GM21528 (cell line): ENCODE results near the gene NF2.

Experiments
- ATAC-seq: cut with Tn5 transposase; IDR thresholded peaks from one replicate; pipeline ENCODE4 v1.9.1; 2021; ENCODE audit warnings: mild to moderate bottlenecking, moderate library complexity; ENCODE audit not compliant: unreplicated experiment, low FRiP score

The NF2 gene

DNA sequence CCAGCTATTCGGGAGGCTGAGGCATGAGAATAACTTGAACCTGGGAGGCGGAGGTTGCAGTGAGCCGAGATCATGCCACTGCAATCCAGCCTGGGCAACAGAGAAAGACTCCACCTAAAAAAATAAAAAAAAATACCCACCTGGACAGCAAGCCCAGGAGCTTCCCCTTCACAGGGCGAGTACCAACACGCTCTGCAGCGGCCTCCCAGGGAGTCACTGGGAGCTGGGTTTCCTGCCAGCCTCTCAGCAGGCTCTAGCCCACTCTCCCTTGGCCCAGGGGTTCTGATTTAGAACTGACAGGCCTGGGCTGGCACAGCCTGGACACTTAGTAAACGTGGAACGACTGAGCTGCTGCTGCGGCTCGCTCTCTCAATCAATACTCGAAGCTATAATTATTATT is 114.4 kb downstream of the NF2 start:
- no peak for ATAC-seq

GRCh38 chr22:29718949-29719898 is 115.8 kb downstream of the NF2 start:
- no peak for ATAC-seq

- no peak for ATAC-seq
Observed at GRCh38 chr22:29719899-29720645, 116.6 kb downstream of the NF2 start, which contains the start of gene CABP7. TSS of gene CABP7 (plus strand) at chr22:29720003. CDS start at chr22:29720425, 422 bp downstream.

GRCh38 chr22:29720811-29721323 is 117.4 kb downstream of the NF2 start:
- no peak for ATAC-seq

GRCh38 chr22:29722151-29722550 is 118.7 kb downstream of the NF2 start:
- ATAC-seq: no peak

DNA sequence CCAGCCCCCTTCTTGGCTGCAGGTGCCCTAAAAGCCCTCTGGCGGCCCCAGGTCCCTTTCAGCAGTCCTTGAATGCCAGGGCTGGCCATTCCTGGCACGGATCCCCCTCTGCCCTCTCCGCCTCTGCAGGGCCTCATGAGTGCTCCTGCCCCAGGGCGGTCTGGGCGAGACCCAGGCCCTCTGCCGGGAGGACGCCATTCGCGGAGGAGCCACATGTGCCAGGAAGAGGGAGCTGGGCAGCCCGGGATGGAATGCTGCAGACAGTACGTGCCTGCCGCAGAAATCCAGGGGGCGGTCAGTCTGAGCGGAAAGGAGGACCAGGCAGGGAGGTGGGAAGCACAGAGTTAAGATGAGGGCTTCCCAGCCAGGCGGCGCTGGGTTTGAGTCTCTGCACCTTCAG is 119.2 kb downstream of the NF2 start:
- ATAC-seq: no peak

GRCh38 chr22:29723766-29724165 is 120.3 kb downstream of the NF2 start:
- no peak for ATAC-seq

DNA sequence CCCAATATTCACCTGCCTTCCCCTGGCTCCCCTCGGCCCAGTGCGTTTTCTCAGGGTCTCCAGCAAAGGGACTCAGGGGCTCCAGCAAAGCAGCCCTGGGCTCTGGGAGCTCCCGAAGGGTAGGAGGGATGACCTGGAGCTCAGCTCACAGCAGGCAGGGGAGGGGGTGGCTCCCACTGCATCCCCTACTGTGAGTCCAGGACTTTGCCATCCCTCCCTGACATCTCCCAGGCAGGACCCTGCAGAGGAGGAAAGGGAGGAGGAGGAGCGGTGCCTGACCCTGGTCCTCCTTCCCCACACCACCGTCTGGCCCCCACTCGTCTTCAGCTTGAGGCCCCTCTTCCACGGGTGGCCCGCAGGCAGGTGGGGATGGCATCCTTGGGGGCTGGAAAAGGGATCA is 121.4 kb downstream of the NF2 start:
- no peak for ATAC-seq

- no peak for ATAC-seq
Observed at GRCh38 chr22:29726106-29726505, 122.7 kb downstream of the NF2 start.

- no peak for ATAC-seq
Observed at GRCh38 chr22:29726512-29727130, 123.2 kb downstream of the NF2 start.

DNA sequence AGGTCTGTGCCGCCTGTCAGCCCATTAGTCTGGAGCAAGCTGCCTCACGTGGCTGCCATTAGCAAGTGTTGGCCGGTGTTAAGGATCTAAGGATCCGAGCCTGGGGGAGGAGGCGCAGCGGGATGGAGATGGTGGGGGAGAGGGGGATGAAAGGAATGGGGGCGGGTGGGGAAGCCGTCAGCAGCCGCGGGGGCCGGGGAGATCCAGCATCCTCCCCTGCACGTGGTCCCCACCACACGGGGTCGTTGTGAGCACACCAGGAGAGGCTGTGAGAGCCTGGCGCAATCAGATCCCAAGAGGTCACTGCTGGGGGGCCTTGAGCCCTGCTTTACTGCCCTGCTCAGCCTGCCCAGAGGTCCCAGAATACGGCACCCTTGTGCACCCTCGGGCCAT is 123.7 kb downstream of the NF2 start:
- no peak for ATAC-seq

GRCh38 chr22:29729161-29729560 is 125.7 kb downstream of the NF2 start:
- no peak for ATAC-seq

DNA sequence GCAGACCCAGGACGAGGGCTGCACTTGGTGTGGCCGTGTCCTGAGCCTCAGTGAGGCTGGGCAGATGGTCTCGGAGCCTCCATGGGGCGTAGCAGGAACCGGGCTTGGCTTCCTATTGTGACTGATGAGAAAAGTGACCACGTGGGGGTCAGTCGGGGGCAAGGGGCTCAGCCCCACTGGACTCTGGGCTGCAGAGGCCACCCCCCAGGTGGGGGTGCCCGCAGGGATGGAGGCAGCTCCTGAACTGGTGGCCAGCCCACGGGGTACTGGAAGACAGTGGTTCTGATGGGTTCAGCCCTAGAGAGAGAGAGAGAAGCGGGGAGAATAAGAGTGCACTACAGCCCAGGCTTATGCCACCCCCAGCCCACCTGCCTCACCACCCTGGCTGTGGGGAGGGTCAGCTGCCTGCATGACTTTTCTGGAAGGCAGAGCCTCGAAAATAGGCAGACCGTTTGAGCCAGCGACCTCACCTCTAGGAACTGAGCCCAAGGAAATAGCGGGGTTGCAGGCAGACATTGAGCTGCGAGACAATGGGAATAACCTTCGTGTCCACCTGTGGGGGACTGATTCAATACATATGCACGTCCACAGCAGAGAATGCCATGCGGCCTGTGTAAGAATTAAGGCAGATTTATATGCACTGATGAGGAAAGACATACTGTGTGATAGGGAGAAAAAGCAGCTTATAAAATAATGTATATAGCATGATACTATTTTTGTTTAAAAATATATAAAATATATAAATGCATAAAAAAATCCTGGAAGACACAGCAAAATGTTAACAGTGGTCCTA is 127.8 kb downstream of the NF2 start:
- ATAC-seq: no peak

- no peak for ATAC-seq
Observed at GRCh38 chr22:29732883-29733282, 129.4 kb downstream of the NF2 start.

DNA sequence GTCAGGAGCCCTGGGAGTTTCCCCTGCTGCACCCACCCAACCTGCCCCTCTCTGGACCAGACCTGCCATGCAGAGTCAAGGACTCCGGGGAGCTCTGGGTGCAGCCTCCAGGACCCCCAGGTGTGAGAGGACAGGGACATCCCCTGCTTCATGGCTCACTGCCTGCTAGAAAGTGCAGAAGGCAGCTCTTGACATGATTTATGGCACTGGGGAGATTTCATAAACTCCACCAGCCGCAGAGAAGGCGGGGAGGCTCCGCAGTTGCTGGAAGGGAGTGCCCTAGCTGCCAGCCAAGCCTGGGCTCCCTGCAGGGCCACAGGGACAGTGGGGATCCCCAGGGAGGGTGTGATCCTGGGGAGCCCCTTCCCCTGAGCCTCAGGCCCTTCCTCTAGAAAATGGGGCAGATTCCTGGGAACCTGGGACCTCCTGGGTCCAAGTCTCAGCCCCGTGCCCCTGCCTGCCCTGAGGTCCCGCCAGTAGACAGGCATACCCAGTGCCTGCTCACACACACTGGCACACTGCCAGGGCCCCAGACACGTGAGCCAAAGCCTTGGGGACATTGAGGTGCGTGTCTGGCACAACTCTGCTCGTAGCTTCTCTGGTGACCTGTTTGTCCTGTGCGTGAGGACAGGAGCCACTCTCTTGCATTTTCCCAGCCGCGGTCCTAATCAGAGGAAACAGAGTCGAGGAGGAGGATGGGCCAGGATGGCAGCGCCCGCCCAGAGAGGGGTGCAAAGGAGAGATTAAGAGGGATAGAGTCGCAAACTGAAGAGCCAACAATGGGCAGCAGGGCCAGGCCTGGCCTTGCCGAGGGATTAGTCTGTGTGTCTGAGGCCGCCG is 130.1 kb downstream of the NF2 start:
- ATAC-seq: no peak

- no peak for ATAC-seq
Observed at GRCh38 chr22:29734406-29734805, 131.0 kb downstream of the NF2 start.

- no peak for ATAC-seq
Observed at GRCh38 chr22:29734838-29735237, 131.4 kb downstream of the NF2 start.

DNA sequence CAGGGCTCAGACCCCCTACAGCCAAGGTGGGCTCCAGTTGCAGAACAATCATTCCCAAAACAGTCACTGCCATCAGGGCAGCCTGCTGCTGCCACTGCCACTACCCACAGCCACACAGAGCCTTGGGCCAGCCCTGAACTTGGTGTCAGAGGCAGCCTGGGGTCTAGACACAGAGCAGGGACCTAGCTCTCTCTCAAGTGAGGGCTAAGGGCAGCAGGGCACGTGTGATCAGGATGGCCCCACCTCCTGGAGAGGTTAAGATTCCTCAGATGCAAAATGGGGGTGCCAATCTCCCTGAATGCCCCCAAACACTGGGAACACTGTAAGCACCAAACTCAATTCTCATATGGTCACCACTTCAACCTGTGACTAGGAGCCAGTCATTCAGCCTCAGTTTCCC is 132.0 kb downstream of the NF2 start:
- no peak for ATAC-seq
